Naive B cell (primary cell): Measurements from ENCODE around the gene ZNF585A. TPM values are rescaled to one million over a fixed set of nuclear protein-coding genes. Genes with fewer than 3 reads are reported as not detected.
"Not testable (repeated sequence)": the region's sequence is repeated elsewhere in the genome, so short reads cannot be mapped to it uniquely, and the experiment has no call there.

Experiments used
- ATAC-seq, 2 donors: fragments of 150-1000 bp; cut with Tn5 transposase; 2 replicates each; pipeline ENCODE4 v1.10.0; 2021; ENCODE audit warnings: low read depth in 2 of 2, mild to moderate bottlenecking in 2 of 2, moderate library complexity in 2 of 2
- DNase-seq: peaks from one replicate; pipeline ENCODE4 v3.0.0; 2022
- H3K27ac Mint-ChIP-seq, 6 donors: one replicate each; pipeline ENCODE4 v1.8.0; 2020 to 2022; ENCODE audit warnings: mild to moderate bottlenecking in 6 of 6, mixed read lengths in 6 of 6, moderate library complexity in 5 of 6, inconsistent platforms in 2 of 6
- H3K27me3 Mint-ChIP-seq, 3 donors: one replicate each; pipeline ENCODE4 v1.8.0; 2021 to 2022; ENCODE audit warnings: mixed read lengths in 3 of 3, mild to moderate bottlenecking in 1 of 3
- H3K36me3 Mint-ChIP-seq, 2 donors: one replicate each; pipeline ENCODE4 v1.8.0; 2020 to 2022; ENCODE audit warnings: mixed read lengths in 2 of 2, inconsistent platforms in 1 of 2, mild to moderate bottlenecking in 1 of 2
- H3K4me1 Mint-ChIP-seq, 3 donors: one replicate each; pipeline ENCODE4 v1.8.0; 2020 to 2022; ENCODE audit warnings: mixed read lengths in 3 of 3, inconsistent platforms in 1 of 3, mild to moderate bottlenecking in 1 of 3, moderate library complexity in 1 of 3
- H3K4me3 Mint-ChIP-seq, 8 donors: one replicate each; pipeline ENCODE4 v1.8.0; 2020 to 2022; ENCODE audit warnings: mild to moderate bottlenecking in 8 of 8, mixed read lengths in 8 of 8, moderate library complexity in 8 of 8, inconsistent platforms in 2 of 8
- H3K9me3 Mint-ChIP-seq, 7 donors: one replicate each; pipeline ENCODE4 v1.8.0; 2020 to 2022; ENCODE audit warnings: mixed read lengths in 7 of 7, mild to moderate bottlenecking in 5 of 7, inconsistent platforms in 2 of 7, moderate library complexity in 1 of 7
- polyA plus RNA-seq, 6 donors: library from polyadenylated mRNA; unstranded; fragments of 300-500 nt; fragmentation: Illumina TruSeq; gene quantifications; one replicate each; pipeline ENCODE4 v1.2.3, GENCODE V29; 2021; ENCODE audit warnings: low read depth in 6 of 6

ZNF585A gene
- 10 to 100 TPM; 29.8 to 62.0 (median 58.7) TPM for polyA plus RNA-seq

GRCh38 chr19:37172368-37173366, at the start of gene ZNF585A:
TSS of gene ZNF585A (minus strand) at chr19:37172695. CDS start at chr19:37169910, 2,785 bp downstream.
- Mint-ChIP-seq H3K4me3 (peak within 1 kb of the TSS in 6 of 8 donors; percentile 8 to 73 (median 50)), H3K27me3 (no peaks in the 10 kb centered on the region), H3K27ac (peak within 1 kb of the TSS in 2 of 6 donors; percentile 11 to 64), H3K36me3 (peaks cover 23 to 27% of the 10 kb centered on the region in 2 donors), H3K9me3 (peaks cover 2 to 34% (median 17%) of the 10 kb centered on the region in 7 donors), H3K4me1 (peaks cover 0 to 24% (median 5%) of the 10 kb centered on the region in 3 donors)
- ATAC-seq = peak; percentile 99 to 100
- DNase-seq = peak; percentile 88

- peak overlapping the region in 2 of 8 donors; percentile 52 to 64 for H3K4me3 Mint-ChIP-seq
- peaks cover 19 to 23% of the 10 kb centered on the region in 2 donors for H3K36me3 Mint-ChIP-seq
- peaks cover 0 to 14% (median 0%) of the 10 kb centered on the region in 7 donors for H3K9me3 Mint-ChIP-seq
- peaks cover 25 to 45% (median 44%) of the 10 kb centered on the region in 3 donors for H3K4me1 Mint-ChIP-seq
- ATAC-seq (no peak), DNase-seq (no peak)
- H3K27ac Mint-ChIP-seq = no peak overlapping the region
- no peaks in the 10 kb centered on the region for H3K27me3 Mint-ChIP-seq
These were observed 48.6 kb upstream of the ZNF585A start for GRCh38 chr19:37221136-37221535.

GRCh38 chr19:37220383-37220782, 47.9 kb upstream of the ZNF585A start:
- H3K36me3 Mint-ChIP-seq = peaks cover 12 to 18% of the 10 kb centered on the region in 2 donors
- peak overlapping the region in 5 of 8 donors; percentile 26 to 98 (median 33) for H3K4me3 Mint-ChIP-seq
- H3K27me3 Mint-ChIP-seq = no peaks in the 10 kb centered on the region
- ATAC-seq = no peak
- peaks cover 0 to 10% (median 0%) of the 10 kb centered on the region in 7 donors for H3K9me3 Mint-ChIP-seq
- no peak for DNase-seq
- H3K27ac Mint-ChIP-seq = peak overlapping the region in 2 of 6 donors; percentile 86 to 96
- H3K4me1 Mint-ChIP-seq = peaks cover 24 to 45% (median 44%) of the 10 kb centered on the region in 3 donors

- Mint-ChIP-seq H3K27ac (peak overlapping the region; percentile 96 to 99 (median 98)), H3K9me3 (peaks cover 0 to 6% (median 0%) of the 10 kb centered on the region in 7 donors), H3K4me1 (peaks cover 24 to 45% (median 44%) of the 10 kb centered on the region in 3 donors), H3K4me3 (peak overlapping the region; percentile 95 to 100 (median 98)), H3K36me3 (peaks cover 9 to 15% of the 10 kb centered on the region in 2 donors), H3K27me3 (no peaks in the 10 kb centered on the region)
- ATAC-seq = no peak
- DNase-seq = no peak
These were observed 46.1 kb upstream of the ZNF585A start for GRCh38 chr19:37218592-37218935.

GRCh38 chr19:37217775-37218591, 45.5 kb upstream of the ZNF585A start, which contains the start of gene ZNF383:
TSS of gene ZNF383 (plus strand) at chr19:37218214. CDS start at chr19:37230454, 12,240 bp downstream.
- peaks cover 9 to 13% of the 10 kb centered on the region in 2 donors for H3K36me3 Mint-ChIP-seq
- peaks cover 0 to 4% (median 0%) of the 10 kb centered on the region in 7 donors for H3K9me3 Mint-ChIP-seq

GRCh38 chr19:37217480-37217774, 44.9 kb upstream of the ZNF585A start:
- peaks cover 0 to 3% (median 0%) of the 10 kb centered on the region in 7 donors for H3K9me3 Mint-ChIP-seq
- peak overlapping the region; percentile 96 to 99 (median 98) for H3K27ac Mint-ChIP-seq
- H3K27me3 Mint-ChIP-seq = no peaks in the 10 kb centered on the region
- ATAC-seq = no peak
- peaks cover 24 to 44% (median 37%) of the 10 kb centered on the region in 3 donors for H3K4me1 Mint-ChIP-seq
- H3K4me3 Mint-ChIP-seq = peak overlapping the region; percentile 95 to 100 (median 98)
- DNase-seq = no peak
- H3K36me3 Mint-ChIP-seq = peaks cover 8 to 9% of the 10 kb centered on the region in 2 donors

More at GRCh38 chr19:37217775-37218591, 45.5 kb upstream of the ZNF585A start, which contains the start of gene ZNF383:
- Mint-ChIP-seq H3K4me1 (peaks cover 24 to 44% (median 43%) of the 10 kb centered on the region in 3 donors), H3K4me3 (peak within 1 kb of the TSS; percentile 95 to 100 (median 98)), H3K27ac (peak within 1 kb of the TSS; percentile 96 to 99 (median 98)), H3K27me3 (no peaks in the 10 kb centered on the region)
- ATAC-seq (peak; percentile 89), DNase-seq (peak; percentile 90)

GRCh38 chr19:37197768-37198167, 25.3 kb upstream of the ZNF585A start:
- no peak overlapping the region for H3K4me3 Mint-ChIP-seq
- H3K36me3 Mint-ChIP-seq = peaks cover 21 to 30% of the 10 kb centered on the region in 2 donors
- no peak for ATAC-seq
- no peaks in the 10 kb centered on the region for H3K4me1 Mint-ChIP-seq
- no peaks in the 10 kb centered on the region for H3K27me3 Mint-ChIP-seq
- peaks cover 4 to 45% (median 20%) of the 10 kb centered on the region in 7 donors for H3K9me3 Mint-ChIP-seq
- DNase-seq = no peak
- H3K27ac Mint-ChIP-seq = peak overlapping the region in 1 of 6 donors; percentile 25

- Mint-ChIP-seq H3K9me3 (peaks cover 6 to 47% (median 22%) of the 10 kb centered on the region in 7 donors), H3K36me3 (peaks cover 24 to 32% of the 10 kb centered on the region in 2 donors)
- not testable (repeated sequence) for H3K4me3 Mint-ChIP-seq, ATAC-seq, H3K4me1 Mint-ChIP-seq, DNase-seq, H3K27ac Mint-ChIP-seq, H3K27me3 Mint-ChIP-seq
These were observed 24.6 kb upstream of the ZNF585A start for GRCh38 chr19:37197115-37197514.

- not testable (repeated sequence) for ATAC-seq, DNase-seq, H3K4me1 Mint-ChIP-seq, H3K27me3 Mint-ChIP-seq, H3K4me3 Mint-ChIP-seq
- Mint-ChIP-seq H3K27ac (peak overlapping the region in 1 of 6 donors; percentile 78), H3K36me3 (peaks cover 28 to 35% of the 10 kb centered on the region in 2 donors), H3K9me3 (peaks cover 7 to 61% (median 33%) of the 10 kb centered on the region in 7 donors)
These were observed 22.8 kb upstream of the ZNF585A start for GRCh38 chr19:37195248-37195647.

GRCh38 chr19:37186071-37186470, 13.6 kb upstream of the ZNF585A start:
- not testable (repeated sequence) for H3K4me3 Mint-ChIP-seq, H3K27me3 Mint-ChIP-seq, DNase-seq, ATAC-seq, H3K4me1 Mint-ChIP-seq
- Mint-ChIP-seq H3K27ac (peak overlapping the region in 1 of 6 donors; percentile 22), H3K9me3 (peaks cover 24 to 85% (median 73%) of the 10 kb centered on the region in 7 donors), H3K36me3 (peaks cover 52 to 75% of the 10 kb centered on the region in 2 donors)

GRCh38 chr19:37165635-37166034, 6.9 kb downstream of the ZNF585A start:
- ATAC-seq (no peak), DNase-seq (no peak)
- Mint-ChIP-seq H3K4me3 (no peak overlapping the region), H3K27me3 (no peaks in the 10 kb centered on the region), H3K4me1 (peaks cover 0 to 14% (median 5%) of the 10 kb centered on the region in 3 donors), H3K27ac (no peak overlapping the region), H3K36me3 (peaks cover 59% of the 10 kb centered on the region in 2 donors), H3K9me3 (peaks cover 9 to 69% (median 48%) of the 10 kb centered on the region in 7 donors)

- ATAC-seq (no peak), DNase-seq (no peak)
- Mint-ChIP-seq H3K27me3 (no peaks in the 10 kb centered on the region), H3K4me3 (peak overlapping the region in 1 of 8 donors; percentile 35), H3K36me3 (peaks cover 73 to 82% of the 10 kb centered on the region in 2 donors), H3K27ac (peak overlapping the region in 1 of 6 donors; percentile 76), H3K9me3 (peaks cover 14 to 93% (median 79%) of the 10 kb centered on the region in 7 donors), H3K4me1 (no peaks in the 10 kb centered on the region)
These were observed 12.3 kb downstream of the ZNF585A start for GRCh38 chr19:37160153-37160552.
